GM19238 (cell line): ENCODE results near the gene SLC7A14.

ENCODE experiments used
- DNase-seq: peaks from one replicate; pipeline ENCODE4 v3.0.0; 2011; ENCODE audit warnings: low spot score; ENCODE audit not compliant: insufficient read length

The SLC7A14 gene

DNA sequence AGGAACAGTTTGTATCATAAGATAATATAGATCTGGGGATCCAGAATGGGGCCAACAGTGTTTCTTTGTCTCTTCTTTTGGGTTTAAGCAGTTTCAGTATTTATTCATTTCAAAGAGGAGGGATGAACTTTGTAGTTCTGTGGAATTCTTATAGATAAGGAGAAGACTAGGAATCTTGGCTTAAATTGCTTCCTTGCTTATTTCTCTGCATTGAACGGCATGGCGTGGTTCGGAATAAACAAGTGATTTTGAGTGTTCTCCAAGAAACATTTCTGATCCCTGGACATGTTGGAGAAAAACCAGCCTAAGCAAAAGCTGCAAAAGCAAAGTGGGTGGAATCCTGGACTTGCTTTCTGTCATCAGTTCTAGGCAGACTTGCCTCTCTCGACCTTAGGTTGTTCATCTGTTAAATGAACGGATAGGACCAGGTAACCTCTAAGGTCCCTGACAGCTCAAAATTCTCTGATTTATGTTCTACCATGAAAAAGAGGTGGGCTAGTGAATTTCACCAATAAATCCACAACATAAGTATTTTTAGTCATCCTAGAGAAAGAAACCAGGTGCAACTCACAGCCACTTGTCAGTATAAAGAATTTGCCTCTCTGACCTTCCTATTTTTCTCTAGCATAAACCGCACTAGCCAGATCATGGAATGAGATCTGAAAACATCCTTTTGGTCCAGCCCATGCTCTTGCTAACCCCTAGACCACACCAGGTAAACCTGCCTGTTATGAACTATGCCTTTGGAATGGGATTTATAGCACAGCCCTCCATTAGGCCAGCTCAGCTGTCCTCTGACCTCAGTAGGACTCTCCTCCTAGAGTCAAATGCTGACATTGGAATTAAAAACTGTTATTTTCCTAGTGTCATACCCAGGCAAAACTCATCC, 88.4 kb downstream of the SLC7A14 start:
- no peak for DNase-seq

- no peak for DNase-seq
Measured at GRCh38 chr3:170496868-170497140, 89.1 kb downstream of the SLC7A14 start.

GRCh38 chr3:170496026-170496867, 89.6 kb downstream of the SLC7A14 start:
- no peak for DNase-seq

GRCh38 chr3:170494766-170495165, 91.1 kb downstream of the SLC7A14 start:
- no peak for DNase-seq

GRCh38 chr3:170493712-170494182, 92.1 kb downstream of the SLC7A14 start:
- DNase-seq, result no peak

DNA sequence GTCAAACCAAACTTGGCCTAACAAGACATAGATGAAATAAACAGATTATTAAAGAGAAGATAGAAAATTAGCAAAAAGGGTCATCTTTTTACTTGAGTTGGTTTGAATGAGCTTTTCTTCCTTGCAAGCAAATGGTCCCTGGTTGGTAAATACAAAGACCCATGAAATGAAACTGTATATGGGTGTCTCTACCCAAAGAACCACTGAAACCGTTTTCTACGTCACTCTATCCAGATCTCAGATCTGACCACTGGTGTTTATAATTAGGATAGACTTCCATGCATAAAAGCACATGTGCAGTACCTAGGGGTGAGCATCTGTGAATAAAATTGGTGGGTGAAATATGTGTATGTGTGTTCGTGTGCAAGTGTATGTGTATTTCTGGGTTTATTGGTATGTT, 94.0 kb downstream of the SLC7A14 start:
- DNase-seq, result no peak

DNA sequence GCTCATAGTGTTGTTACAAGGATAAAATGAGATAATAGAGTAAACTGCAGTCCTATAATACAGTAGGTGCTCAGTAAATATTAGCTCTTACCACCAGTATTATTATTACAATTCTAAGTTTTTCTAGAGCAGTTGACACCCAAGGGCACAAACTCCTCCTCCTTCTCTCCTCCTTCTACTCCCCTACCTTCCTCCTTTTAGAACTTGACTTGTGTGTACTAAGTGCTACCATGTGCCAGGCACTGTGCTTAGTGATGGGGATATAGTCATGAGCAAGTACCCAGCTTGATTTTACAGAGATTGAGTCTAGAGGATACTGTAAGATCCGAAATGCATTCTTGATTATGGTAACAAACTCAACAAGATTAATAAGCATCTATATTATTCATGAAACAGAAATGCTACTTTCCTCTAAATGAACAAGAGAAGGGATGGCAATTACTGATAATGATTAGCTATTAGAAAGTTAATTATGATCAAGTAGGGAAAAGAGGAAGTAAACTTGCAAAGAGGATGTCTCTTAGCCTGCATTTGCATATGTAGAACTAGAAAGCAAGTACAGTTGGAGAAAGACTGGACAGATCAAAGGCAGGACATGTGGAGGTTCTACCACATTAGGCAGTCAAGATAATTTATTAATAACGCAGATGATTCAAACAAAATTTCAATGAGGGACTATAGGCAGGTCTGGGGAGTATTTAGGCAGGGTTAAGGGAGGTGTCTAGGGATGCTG, 94.9 kb downstream of the SLC7A14 start:
- no peak for DNase-seq

DNA sequence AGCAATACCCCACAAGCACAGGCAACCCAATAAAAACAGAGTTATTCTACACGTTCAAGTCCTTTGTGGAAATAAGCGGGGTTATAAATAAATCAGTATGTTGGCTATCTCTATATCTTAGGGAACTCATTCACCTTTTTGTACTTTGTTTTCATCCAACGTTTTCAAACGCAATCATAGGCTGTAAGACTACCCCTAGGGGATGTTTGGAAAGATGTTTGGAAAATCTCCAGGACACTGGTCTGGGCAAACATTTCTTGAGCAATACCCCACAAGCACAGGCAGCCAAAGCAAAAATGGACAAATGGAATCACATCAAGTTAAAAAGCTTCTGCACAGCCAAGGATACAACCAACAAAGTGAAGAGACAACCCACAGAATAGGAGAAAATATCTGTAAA, 97.1 kb downstream of the SLC7A14 start:
- DNase-seq, result no peak

DNA sequence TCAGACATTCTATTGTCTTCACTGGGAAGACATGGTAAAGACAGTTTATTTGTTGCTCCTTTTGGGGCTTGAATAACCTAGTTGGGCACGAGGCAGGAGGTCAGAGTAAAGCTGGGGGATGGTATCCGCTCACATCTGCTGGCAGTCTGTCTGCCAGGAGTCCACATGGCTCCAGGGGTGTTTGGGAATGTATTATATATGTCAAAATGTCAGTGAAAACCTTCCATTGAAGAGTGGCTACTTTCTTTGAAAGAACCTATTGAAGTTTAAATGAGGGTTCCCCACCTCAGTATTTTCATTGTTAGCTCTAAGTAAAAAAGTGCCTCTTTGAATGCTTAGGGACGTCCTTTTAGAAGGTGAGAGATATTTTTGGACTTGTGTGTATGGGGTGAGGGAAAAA, 98.8 kb downstream of the SLC7A14 start:
- DNase-seq, result no peak

DNA sequence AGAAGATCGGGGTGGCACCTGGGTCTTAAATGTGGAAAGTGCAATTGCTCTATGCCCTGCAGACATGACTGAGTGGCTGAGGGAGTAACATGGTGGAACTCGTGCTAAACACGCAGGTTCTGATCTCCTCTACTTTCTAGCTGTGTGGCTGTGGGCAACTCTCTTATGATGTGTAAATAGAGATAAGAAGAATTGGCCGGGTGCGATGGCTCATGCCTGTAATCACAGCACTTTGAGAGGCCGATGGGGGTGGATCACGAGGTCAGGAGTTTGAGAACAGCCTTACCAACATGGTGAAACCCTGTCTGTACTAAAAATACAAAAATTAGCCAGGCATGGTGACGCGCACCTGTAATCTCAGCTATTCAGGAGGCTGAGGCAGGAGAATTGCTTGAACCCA, 99.5 kb downstream of the SLC7A14 start:
- DNase-seq, result no peak

DNA sequence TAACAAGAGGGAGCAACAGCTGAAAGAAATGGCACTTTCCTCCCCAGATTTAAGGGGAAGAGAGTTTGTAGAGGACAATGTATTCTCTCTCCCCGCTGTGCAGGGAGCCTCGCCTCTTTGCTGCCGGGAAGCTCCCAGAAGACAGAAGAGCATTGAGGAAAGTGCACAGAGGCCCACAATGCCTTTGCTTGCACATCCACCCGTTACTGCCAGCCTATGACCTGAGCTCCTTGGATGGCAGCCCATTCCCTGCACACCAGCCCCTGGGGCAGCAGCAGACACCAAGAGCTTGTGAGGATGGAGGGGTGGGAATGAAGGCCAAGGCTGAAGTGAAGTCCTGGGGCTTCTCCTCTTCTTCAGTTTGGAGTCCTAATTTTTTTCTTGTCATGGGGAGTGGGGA, 100.2 kb downstream of the SLC7A14 start:
- no peak for DNase-seq

GRCh38 chr3:170485294-170485693, 100.6 kb downstream of the SLC7A14 start:
- no peak for DNase-seq

DNA sequence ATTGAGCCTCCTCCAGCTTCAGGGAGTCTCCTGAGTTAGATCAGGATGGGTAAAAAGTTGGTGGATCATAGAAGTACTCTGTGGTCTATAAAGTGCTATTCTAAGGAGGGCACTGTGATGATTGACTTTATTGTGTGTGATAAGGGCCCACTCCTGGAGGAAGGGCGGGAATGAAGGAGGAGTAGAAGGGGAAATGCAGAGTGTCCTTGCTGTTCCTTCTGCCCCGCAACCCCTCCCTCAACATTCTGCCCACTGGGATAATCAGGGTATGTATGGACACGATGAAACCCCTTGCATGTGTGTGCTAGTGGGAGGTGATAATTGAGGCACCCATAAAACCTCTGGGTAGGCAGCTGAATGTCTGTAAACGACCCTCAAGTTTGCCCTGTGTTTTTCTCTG, 101.0 kb downstream of the SLC7A14 start:
- DNase-seq, result no peak

- DNase-seq, result no peak
Measured at GRCh38 chr3:170483485-170484262, 102.2 kb downstream of the SLC7A14 start.

DNA sequence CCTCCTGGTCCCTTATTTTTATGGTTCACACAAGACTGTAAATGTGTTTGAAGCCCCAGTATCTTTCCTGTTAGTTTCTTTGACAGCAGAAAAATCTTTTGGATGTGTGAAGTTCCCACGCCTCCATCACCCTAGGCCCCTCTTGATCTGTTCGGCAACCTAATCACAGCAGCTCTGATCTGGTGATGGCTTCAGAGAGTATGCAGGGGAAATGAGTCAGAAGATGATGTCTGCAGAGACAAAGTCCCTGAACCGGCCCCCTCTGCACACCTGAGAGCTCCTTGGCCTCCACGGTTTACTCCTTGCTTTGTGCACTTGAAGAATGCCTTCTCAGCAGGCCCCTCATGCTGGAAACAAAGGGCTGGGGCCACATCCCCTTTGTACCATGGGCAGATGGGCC, 103.7 kb downstream of the SLC7A14 start:
- DNase-seq, result no peak

- DNase-seq, result no peak
Measured at GRCh38 chr3:170480111-170480510, 105.8 kb downstream of the SLC7A14 start.

GRCh38 chr3:170477395-170477794, 108.5 kb downstream of the SLC7A14 start:
- DNase-seq, result no peak

DNA sequence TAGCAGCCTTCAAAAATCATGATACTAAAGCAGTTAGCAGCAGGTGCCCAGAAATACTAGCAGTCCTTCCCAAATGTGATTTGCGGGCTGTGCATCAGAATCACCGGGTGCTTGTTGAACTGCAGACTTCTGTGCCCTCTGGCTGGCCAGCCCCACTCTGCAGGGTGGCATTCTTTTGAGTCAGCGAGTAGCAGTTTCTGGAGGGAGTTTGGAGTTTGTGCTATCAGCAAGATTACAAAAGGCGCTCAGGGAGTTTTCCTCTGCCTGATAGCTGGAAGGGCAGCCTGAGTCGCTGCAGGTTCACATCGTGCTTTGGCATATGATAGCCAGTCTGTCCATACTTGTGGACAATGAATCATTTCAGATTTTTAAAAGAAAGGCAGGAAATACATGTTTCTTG, 109.6 kb downstream of the SLC7A14 start:
- DNase-seq, result no peak

- DNase-seq, result no peak
Measured at GRCh38 chr3:170475092-170475685, 110.7 kb downstream of the SLC7A14 start.

GRCh38 chr3:170473358-170473757, 112.5 kb downstream of the SLC7A14 start:
- no peak for DNase-seq

- DNase-seq, result no peak
Measured at GRCh38 chr3:170471149-170471548, 114.7 kb downstream of the SLC7A14 start.
